Ecto neural progenitor cell (in vitro differentiated cells): ENCODE data around the gene NAV2.

ENCODE experiments used
- DNase-seq: peaks from one replicate; pipeline ENCODE4 v3.0.0-alpha.2; 2018; ENCODE audit warnings: low spot score

NAV2 gene, protein sequence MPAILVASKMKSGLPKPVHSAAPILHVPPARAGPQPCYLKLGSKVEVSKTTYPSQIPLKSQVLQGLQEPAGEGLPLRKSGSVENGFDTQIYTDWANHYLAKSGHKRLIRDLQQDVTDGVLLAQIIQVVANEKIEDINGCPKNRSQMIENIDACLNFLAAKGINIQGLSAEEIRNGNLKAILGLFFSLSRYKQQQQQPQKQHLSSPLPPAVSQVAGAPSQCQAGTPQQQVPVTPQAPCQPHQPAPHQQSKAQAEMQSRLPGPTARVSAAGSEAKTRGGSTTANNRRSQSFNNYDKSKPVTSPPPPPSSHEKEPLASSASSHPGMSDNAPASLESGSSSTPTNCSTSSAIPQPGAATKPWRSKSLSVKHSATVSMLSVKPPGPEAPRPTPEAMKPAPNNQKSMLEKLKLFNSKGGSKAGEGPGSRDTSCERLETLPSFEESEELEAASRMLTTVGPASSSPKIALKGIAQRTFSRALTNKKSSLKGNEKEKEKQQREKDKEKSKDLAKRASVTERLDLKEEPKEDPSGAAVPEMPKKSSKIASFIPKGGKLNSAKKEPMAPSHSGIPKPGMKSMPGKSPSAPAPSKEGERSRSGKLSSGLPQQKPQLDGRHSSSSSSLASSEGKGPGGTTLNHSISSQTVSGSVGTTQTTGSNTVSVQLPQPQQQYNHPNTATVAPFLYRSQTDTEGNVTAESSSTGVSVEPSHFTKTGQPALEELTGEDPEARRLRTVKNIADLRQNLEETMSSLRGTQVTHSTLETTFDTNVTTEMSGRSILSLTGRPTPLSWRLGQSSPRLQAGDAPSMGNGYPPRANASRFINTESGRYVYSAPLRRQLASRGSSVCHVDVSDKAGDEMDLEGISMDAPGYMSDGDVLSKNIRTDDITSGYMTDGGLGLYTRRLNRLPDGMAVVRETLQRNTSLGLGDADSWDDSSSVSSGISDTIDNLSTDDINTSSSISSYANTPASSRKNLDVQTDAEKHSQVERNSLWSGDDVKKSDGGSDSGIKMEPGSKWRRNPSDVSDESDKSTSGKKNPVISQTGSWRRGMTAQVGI (N-terminal part only)

DNA sequence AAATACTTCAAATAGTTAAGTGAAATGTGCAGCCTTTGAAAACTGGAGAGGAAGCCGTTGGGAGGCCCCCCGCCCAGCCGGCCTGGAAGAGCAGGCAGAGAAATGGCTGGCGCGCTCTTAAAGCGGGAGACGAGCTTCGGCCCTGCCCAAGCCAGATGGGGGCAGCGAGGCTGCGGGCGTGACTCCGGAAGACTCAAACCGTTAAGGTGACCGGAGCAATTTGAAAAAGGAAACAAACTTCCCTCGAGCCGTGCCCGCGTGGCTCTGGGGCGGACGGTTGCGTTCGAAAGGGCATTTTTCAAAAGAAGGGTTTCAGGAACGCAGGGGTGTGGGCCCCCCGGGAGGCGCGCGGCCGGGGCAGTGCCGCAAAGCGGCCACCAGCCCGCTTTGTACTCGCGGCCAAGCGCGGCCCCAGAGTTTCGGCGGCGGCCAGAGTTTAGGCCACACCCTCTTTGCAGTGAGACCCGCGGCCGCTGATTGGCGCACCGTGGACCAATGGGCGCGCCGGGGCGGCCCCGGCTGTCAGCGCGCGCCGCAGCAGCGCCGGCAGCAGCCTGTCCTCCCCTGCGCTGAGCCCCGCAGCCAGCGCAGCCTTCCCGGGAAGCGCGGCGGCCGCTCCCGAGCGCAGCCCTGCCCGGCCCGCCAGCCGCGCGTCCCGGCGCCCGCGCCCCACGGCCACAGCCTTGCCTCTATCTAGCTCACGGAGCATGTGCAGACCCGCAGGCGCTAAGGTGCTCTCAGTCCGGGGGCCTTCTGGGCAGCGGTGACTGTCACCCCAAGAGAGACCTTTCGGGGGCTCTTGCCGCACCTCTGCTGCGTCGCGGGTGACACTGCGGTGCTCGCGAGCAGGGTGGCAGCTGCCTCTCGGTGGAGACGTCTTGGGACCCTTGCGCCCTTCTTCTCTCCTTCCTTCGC lies at the start of gene NAV2:
NAV2 (plus strand) TSS at position 557 of the 915 bp plus-strand sequence. CDS start 859 bp downstream, outside the sequence.
- peak; percentile 95 for DNase-seq

DNA sequence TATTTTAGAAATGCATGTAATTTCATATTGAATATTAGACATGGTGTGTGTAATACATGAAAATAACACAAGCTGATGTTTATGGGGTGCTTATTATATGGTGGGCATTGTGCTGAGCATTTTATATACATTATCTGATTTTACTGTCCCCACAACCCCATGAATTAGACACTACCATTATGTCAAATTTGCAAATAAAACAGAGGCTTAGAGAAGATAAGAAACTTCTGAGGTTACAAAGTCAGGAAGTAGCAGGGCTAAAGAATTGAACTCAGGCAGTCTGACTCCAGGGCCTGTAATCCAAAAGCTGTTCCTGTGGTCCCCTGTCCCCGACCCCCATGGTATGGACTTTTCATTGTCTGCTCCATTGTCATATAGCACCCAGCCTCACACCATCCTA lies 49.4 kb upstream of the NAV2 start:
- DNase-seq: no peak

DNA sequence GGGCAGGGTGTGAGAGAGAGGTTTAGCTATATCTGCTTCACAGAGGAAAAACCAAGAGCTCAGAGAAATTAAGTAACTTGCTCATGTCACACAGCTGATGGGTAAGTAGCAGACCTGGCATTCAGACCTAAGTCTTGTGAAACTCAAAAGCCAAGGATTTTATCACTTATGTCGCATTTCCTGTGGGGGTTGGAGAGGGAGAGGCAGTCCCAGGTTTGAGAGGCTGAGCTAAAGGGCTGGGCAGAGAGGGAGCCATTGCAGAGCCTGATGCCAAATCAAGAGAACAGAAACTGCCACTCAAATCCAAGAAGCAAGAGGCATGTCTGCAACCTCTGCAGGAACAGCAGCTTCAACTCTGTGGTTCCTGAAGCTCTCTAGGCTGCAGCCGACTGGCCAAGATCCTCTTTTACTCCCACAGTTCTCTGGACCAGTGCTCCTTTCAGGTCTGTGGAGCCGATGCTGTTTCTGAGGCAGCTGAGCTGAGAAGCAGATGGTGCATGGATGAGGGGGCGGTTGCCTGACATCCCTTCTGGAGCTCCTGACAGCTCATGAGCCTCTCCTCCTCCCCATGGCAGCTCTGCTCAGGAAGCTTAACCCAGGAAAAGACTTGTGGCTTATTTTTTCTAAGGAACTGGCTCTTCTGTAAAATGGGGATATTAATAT lies 47.6 kb upstream of the NAV2 start:
- DNase-seq: no peak

DNA sequence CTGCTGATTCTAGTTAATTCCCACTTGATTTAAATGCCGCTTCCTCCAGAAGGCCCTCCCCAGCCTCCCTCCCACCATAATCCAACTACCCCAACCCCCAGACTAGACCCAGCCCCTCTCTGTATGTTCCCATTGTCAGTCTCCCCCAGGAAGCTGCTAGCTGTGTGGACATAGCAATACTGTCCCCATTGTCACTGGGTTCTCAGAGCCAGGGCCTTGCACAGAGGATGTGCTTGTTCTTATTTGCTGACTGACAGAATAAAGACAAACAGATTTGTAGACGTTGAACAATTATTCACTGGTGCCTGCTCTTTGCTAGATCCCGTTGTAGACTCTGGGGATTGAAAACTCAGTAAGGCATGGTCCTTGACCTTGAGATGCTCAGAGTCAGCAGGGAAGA lies 45.7 kb upstream of the NAV2 start:
- DNase-seq: no peak

DNA sequence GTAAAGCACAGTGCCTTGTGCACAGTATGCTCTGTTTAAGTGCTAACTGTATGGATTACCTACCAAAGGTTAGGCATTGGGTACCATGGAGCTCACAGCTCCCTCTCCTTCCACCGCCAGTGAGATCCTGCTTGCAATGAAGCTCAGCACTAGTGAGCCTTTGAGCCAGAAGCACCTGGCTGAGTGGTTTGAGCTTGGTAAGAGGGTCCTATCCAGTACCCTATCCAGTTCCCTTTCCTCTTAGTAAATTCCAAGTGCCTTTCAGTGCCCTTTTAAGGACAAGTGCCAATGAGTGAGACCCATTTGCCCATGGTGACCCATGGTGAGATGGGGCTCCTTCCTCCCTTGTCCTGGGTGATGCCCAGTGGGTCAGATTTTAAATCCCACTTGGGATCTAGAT lies 43.1 kb upstream of the NAV2 start:
- no peak for DNase-seq

DNA sequence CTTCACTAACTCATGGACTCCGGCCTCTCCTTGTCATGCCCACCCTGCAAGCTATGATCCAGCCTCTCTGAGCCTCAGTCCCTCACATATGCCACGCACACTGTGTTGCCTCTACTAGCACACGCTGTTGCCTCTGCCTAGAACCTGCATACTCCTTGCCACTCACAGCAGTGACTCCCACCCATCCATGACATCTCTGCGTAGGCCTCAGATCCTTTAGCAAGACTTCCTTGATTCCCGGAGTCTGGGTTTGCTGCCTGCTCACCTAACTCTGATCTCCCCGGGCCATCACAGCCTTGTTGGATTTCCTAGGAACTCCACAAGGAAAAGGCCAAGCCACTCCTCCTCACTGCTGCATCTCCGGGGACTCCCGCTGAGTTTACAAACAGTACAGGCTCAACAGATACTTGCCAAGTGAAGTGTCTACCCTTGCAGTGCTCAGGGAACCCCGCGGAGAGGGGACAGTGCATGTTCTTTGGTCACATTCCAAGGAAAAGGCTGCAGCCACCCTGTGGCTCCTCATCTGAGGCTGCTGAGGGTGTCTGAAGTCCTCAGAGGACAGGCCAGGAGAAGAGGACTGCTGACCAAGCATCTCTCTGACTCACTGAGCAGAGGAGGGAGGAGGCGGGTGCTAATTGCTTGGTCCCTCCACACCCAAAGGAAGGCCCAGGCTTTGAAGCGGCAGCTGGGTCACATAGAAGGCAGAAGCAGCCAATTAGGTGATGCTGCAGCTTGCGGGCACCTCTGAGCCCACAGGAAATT lies 42.4 kb upstream of the NAV2 start:
- DNase-seq: no peak

DNA sequence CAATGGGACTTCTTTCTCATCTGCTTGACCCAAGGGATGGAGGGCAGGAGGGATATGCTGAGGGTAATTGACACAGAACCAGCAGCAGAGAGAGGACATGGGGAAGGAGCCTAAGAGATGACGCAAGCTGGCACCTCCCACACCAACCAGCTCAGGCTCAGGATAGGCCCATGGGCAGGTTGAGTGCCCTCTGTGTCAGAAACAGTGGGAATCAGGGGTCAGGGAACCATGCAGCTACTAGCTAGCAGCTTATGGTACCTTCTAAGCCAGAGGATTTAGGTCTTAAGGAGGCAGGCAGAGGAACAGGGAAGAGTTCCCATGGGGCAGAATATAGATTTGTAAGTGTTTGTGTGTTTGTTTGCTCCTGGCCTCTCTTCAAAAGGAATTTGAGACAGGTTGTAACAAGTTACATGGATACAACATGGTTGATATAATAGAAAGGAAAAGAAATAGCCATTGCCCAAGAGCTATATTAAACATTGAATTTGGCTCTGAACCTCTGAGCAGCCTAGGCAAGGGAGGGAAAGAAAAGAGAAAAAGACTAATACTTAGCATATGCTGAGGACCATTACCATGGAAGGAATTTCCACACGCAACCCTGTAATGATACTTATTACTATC lies 39.9 kb upstream of the NAV2 start:
- no peak for DNase-seq

DNA sequence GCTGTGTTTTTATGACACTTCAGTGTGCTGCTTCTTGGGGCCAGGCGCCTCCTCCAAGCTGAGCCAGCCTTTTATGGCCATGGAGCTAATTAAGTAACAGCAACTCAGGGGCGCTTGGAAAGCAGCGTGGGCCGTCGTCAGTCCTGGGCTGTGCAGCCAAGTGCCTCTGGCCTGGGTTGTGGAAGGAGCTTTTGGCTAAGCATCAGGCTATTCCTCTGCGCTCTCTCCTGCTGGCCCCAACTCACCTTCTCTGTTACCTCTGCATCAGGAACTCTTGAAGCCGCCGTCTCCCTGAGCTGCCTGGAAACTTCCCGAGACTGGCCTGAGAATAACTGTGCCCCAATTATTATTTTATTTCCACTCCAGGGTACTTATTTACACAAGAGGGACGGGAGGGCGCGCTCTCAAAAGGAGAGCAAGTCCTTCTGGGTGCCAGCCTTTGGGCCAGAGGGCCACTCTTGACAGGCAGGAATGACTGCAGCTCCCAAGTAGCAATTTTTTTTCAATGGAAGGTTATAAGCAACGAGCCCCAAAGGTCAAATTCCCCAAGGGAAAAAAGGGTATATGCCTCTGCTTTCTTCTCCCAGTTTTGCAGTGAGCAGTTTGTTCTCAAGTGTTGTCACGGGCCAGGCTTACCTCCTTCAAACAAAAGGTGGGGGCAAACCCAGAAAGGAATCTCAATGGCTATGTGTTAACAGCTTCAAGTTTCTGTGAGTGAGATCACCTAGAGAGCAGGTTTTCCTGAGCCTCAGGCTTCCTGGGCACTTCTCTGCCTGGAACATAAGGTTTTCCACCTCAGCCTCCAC lies 38.5 kb upstream of the NAV2 start:
- peak; percentile 66 for DNase-seq

DNA sequence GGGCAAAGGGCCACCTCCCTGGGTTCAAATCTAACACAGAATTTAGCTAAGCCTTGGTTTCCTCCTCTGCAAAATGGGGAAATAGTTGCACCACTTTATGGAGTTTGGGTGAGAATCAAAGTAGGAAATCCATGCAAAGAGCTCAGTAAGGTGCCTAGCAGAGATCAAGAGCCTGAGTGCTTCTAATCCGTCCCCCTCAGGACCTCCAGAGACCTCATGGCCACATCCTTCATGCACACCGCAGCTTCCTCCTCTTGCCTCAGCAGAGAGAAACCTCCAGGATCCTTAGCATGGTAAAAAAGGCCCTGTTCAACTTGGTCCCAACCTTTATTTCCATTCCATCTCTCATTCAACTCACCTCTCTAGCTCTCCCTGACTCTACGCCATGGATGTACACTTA lies 37.8 kb upstream of the NAV2 start:
- DNase-seq: no peak

DNA sequence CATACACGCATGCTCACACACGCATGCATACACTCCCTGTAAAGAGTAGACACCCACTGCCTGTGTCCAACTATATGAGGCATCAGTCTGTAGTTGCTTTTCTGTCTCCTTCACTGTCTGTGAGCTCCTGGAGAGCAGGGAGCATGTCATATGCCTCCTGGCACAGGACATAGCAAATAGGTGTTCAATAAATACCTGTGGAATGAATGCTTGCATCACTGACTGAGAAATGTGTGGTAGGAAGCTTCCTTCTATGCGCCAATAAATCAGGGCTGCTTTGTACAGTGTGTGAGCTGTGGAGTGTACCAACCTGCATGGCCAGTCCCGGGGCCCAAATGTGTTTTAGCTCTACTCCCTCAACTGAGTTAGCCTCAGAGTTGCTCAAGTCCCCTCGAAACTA lies 37.2 kb upstream of the NAV2 start:
- no peak for DNase-seq

DNA sequence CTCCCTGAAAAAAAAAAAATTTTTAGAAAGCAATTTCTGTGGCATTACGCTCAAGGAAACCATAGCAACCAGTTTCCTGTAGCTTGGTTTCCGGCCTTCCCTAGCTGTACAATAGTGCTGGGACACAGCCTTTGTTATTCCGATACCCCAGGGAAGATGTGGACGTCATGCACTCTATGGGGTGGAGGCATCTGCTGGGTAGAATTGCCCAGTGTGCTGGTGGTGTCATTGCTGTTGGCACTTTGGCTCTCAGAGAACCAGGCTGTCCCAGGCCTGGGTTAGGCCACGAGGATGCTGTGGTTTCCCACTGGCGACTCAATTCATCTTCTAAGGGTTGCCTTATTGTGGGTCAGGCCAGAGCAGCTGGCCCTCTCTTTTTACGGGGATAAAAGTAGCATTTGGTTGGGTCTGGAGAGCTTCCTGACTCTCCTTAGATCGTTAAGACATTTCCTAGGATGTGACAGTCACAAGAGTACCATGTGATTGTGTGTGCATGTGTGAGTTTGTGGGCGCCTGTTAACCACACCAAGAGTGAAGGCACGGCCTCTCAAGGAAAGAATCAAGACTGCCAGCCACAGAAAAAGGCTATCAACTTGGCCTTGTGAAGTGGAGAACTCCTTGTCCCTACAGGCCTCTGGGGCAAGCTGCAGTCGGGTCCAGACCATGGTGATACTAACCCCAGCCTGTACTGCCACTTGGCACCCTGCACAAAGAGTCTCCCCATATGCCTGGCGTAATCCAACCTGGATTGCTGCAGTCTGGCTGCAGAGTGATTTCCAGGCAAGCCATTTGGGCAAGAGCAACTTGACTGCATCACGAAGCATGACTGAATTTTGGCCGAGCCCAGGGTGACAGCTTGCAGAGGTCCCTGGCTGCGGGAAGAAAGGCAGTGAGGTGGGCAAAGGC lies 35.9 kb upstream of the NAV2 start:
- DNase-seq: no peak

DNA sequence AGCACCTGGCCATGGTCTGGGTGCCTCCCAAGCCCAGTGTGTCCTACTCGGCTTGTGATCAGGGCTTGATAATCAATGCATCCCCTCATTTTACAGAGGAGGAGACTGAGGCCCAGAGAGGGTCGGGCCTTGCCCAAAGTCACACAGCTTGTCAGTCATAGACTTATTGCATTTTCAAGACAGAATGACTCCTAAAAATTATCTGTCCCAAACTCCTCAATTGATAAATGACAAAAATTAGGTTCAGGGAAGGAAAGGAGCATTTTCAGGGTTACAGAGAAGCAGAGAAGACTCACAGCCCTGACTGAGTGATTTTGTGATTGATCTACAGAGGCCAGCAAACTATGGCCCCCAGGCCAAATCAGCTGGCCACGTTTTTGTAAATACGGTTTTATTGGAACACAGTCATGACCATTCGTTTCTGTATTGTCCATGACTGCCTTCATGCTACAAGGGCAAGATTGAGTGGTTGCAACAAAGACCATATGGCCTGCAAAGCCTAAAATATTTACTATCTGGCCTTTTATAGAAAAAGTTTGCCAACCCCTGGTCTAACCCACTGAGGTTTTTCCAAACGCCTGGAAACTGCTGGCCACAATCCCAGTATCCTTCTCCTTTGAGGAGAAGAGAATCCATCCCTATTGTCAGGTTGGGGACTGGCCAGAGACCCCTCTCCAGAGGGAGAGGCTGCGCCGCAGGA lies 35.1 kb upstream of the NAV2 start:
- DNase-seq: no peak

DNA sequence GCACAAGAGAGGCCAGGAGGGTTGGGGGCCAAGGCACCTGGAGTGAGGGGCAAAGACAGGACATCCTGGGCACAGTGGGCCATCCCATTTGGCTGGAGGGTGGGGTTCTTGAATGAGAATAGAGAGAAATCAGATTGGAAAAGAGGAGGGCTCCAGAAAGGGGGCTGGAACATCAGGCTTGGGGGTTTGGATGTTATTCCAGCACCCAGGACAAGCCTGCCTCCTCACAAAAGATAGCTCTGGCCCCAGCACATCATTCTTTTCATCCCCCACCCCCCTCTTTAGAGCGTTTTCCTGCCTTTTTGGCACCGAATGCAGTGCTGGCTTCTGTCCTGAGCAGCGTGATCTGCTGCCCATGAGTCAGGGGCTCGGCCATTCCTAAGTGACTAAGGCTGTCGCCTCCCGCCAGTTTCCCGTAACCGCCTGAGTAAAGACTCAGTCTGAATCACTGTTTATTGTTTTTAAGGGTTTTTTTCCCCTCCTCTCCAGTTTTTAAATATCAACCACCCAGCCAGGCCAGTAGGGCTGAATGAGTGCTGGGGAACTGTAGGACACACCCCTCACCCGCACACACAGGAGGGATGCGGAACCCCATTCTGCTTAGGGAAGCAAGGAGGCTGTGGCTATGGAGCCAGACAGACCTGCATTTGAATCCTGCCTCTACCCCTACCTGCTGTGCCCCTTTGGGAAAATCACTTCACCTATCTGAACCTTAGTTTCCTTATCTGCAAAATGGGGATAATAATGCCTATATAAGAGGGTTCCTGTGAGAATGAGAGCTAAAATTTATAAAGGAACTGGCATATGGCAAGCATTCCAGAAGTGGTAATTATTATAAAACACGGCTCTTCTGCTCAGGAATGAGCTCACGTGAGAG lies 32.4 kb upstream of the NAV2 start:
- no peak for DNase-seq

DNA sequence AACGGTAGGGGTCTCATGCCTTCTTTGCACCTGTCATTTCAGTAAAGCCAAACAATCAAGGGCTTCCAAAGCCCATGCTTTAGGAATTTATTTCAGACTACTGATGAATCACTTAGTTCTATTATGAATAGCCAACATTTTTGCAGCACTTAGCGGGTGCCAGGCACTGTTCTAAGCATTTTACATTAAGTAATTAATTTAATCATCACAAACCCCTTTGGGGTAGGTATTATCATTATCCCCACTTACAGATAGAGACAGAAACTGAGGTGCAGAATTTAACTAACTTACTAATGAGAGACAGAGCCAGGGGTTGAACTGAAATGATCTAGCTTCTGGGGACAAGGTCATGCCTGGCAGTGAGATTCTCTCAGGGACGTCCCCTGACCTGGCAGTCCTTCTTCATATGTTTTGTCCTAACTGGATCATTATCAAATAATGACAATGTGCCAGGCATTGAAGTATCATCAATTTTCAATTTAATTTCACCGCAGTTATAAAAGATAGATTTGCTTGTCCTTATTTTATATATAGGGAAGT lies 31.7 kb upstream of the NAV2 start:
- DNase-seq: no peak

DNA sequence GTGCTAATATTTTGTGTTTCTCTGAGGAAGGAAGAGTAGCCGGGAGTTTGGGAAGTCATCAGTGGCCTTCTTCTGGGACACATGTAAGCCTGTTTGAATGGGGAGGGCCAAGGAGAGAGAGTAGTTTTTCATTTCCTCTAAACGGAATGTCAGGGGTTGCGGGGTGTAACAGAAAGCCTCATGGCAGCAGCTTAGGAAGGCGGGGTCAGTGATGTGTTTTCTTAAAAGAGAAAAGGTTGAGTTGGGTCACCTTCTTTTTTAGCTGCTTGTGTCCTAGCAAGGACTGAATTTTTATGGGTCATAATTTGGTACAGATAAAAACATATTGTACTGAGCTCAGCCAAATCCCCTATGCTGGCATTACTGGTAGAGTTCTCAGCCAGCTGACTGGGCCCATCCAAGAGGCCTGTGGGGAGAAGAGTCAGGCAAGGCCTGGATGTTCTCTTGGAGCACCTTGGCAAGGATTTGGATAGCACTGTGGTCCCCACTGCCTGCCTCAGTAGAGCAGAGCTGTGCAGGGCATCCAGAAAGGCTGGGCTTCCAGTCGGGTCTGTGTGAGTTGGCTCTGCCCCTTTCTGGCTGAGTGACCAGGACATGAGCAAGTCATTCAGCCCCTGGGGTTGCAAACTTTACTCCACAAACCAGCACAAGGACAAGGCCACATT lies 29.4 kb upstream of the NAV2 start:
- no peak for DNase-seq
